CD14-positive monocyte (primary cell): ENCODE data around the gene CLECL1. TPM values are rescaled to one million over a fixed set of nuclear protein-coding genes. Genes with fewer than 3 reads are reported as not detected.
A peak's percentile ranks its signal among the peaks of the same experiment; 100 is the strongest.

Experiments
- DNase-seq, 3 donors: peaks; one replicate each; pipeline ENCODE4 v3.0.0-alpha.2; 2011 to 2022
- H2AFZ ChIP-seq: 2 replicates; pipeline ENCODE4 v1.6.0; 2012; ENCODE audit warnings: mild to moderate bottlenecking, low read depth, low read length, inconsistent platforms; ENCODE audit not compliant: insufficient read depth, poor library complexity, severe bottlenecking
- H3K27ac ChIP-seq, 2 donors: 1 replicate in 1 of 2; 2 replicates in 1 of 2; pipeline ENCODE4 v1.5.1; 2012 to 2013; ENCODE audit warnings: low read length in 2 of 2, control low read depth in 1 of 2, inconsistent platforms in 1 of 2, low read depth in 1 of 2, mild to moderate bottlenecking in 1 of 2
- H3K27me3 ChIP-seq, 2 donors: one replicate each; pipeline versions ENCODE4 v1.6.0 to v1.6.1; 2011 to 2013; ENCODE audit warnings: low read length in 2 of 2; ENCODE audit not compliant: control insufficient read depth in 2 of 2, insufficient read depth in 2 of 2
- H3K36me3 ChIP-seq, 2 donors: replicated peaks in 1 of 2; 1 replicate in 1 of 2; 2 replicates in 1 of 2; pipeline versions ENCODE4 v1.5.1 to v1.6.1; 2012 to 2013; ENCODE audit warnings: low read length in 2 of 2, control low read depth in 1 of 2, inconsistent platforms in 1 of 2, mild to moderate bottlenecking in 1 of 2; ENCODE audit not compliant: insufficient read depth in 2 of 2, control insufficient read depth in 1 of 2
- H3K4me1 ChIP-seq, 2 donors: 1 replicate in 1 of 2; 2 replicates in 1 of 2; pipeline versions ENCODE4 v1.5.1 to v1.6.1; 2012 to 2013; ENCODE audit warnings: low read length in 2 of 2, control low read depth in 1 of 2, inconsistent platforms in 1 of 2, mild to moderate bottlenecking in 1 of 2, moderate library complexity in 1 of 2; ENCODE audit not compliant: insufficient read depth in 2 of 2, control insufficient read depth in 1 of 2
- H3K4me2 ChIP-seq: replicated peaks from 2 replicates; pipeline ENCODE3; 2012; ENCODE audit warnings: low read length, moderate library complexity, mild to moderate bottlenecking; ENCODE audit not compliant: poor library complexity, severe bottlenecking; ENCODE audit errors: extremely low read depth
- H3K4me3 ChIP-seq, 3 experiments: fragments of 200-600 bp in 1 of 3; sonication (generic) in 1 of 3; replicated peaks in 1 of 3; 1 replicate in 2 of 3; 2 replicates in 1 of 3; pipeline ENCODE4 v1.5.1; 2011 to 2013; ENCODE audit warnings: low read length in 3 of 3, mild to moderate bottlenecking in 3 of 3, control low read depth in 2 of 3, low read depth in 2 of 3, inconsistent platforms in 1 of 3, moderate library complexity in 1 of 3
- H3K79me2 ChIP-seq: 2 replicates; pipeline ENCODE4 v1.6.0; 2012; ENCODE audit warnings: mild to moderate bottlenecking, control low read depth, inconsistent platforms, low read length, moderate library complexity; ENCODE audit not compliant: insufficient read depth
- H3K9ac ChIP-seq: 2 replicates; pipeline ENCODE4 v1.6.0; 2017; ENCODE audit warnings: low read length, mild to moderate bottlenecking; ENCODE audit not compliant: insufficient read depth, poor library complexity, severe bottlenecking
- H3K9me3 ChIP-seq, 2 donors: replicated peaks in 1 of 2; 1 replicate in 1 of 2; 2 replicates in 1 of 2; pipeline versions ENCODE4 v1.5.1 to v1.6.1; 2012 to 2013; ENCODE audit warnings: low read length in 2 of 2, control low read depth in 1 of 2; ENCODE audit not compliant: control insufficient read depth in 1 of 2, insufficient read depth in 1 of 2
- H4K20me1 ChIP-seq: 2 replicates; pipeline ENCODE4 v1.6.0; 2012; ENCODE audit warnings: mild to moderate bottlenecking, low read length, control low read depth, moderate library complexity; ENCODE audit not compliant: insufficient read depth
- H3K27ac Mint-ChIP-seq, 7 donors: one replicate each; pipeline ENCODE4 v1.8.0; 2020; ENCODE audit warnings: mild to moderate bottlenecking in 7 of 7, mixed read lengths in 7 of 7, moderate library complexity in 6 of 7, inconsistent platforms in 2 of 7
- H3K27me3 Mint-ChIP-seq, 3 donors: one replicate each; pipeline ENCODE4 v1.8.0; 2021 to 2022; ENCODE audit warnings: low read depth in 3 of 3, mild to moderate bottlenecking in 3 of 3, mixed read lengths in 3 of 3, moderate library complexity in 3 of 3, inconsistent platforms in 1 of 3
- H3K36me3 Mint-ChIP-seq, 2 donors: one replicate each; pipeline ENCODE4 v1.8.0; 2020; ENCODE audit warnings: mixed read lengths in 2 of 2, inconsistent platforms in 1 of 2, mild to moderate bottlenecking in 1 of 2
- H3K4me1 Mint-ChIP-seq: one replicate; pipeline ENCODE4 v1.8.0; 2020; ENCODE audit warnings: mild to moderate bottlenecking, mixed read lengths
- H3K4me3 Mint-ChIP-seq, 2 donors: one replicate each; pipeline ENCODE4 v1.8.0; 2020; ENCODE audit warnings: mild to moderate bottlenecking in 2 of 2, mixed read lengths in 2 of 2, moderate library complexity in 1 of 2
- H3K9me3 Mint-ChIP-seq, 7 donors: one replicate each; pipeline ENCODE4 v1.8.0; 2020 to 2022; ENCODE audit warnings: mixed read lengths in 7 of 7, mild to moderate bottlenecking in 6 of 7, moderate library complexity in 6 of 7, inconsistent platforms in 2 of 7
- WGBS: methylation state at CpG from one replicate; pipeline ENCODE4 v1.1.5; 2013; ENCODE audit warnings: missing lambda C conversion rate; ENCODE audit not compliant: insufficient coverage; 5-methylcytosine and 5-hydroxymethylcytosine counted together
- intact Hi-C, 2 donors: fragments of 100-400 bp; cut with micrococcal nuclease; formaldehyde crosslinking; loops; one replicate each; pipeline versions ENCODE4 v1.15.0 to v1.15.1; 2023
- polyA plus RNA-seq, 3 donors: library from polyadenylated mRNA; depleted of rRNA in 1 of 3; unstranded in 2 of 3; stranded (reverse) in 1 of 3; fragments of 300-500 nt in 2 of 3; fragments of >200 nt in 1 of 3; fragmentation: Illumina TruSeq in 2 of 3; gene quantifications; 1 replicate in 2 of 3; 2 replicates in 1 of 3; pipeline ENCODE4 v1.2.3, GENCODE V29; 2012 to 2021
- TF ChIP-seq, protein P1 (sequence below): fragments of 200-600 bp; IDR thresholded peaks from one replicate; pipeline ENCODE4 v1.8.0; 2022; ENCODE audit warnings: antibody characterized with exemption, mild to moderate bottlenecking

The CLECL1 gene
- polyA plus RNA-seq, 3 donors: 7.6 to 20.6 (median 11.4) TPM

- no peak overlapping the region for H3K4me2 ChIP-seq
- no peak overlapping the region for H3K9ac ChIP-seq
- TF ChIP-seq, protein P1, sequence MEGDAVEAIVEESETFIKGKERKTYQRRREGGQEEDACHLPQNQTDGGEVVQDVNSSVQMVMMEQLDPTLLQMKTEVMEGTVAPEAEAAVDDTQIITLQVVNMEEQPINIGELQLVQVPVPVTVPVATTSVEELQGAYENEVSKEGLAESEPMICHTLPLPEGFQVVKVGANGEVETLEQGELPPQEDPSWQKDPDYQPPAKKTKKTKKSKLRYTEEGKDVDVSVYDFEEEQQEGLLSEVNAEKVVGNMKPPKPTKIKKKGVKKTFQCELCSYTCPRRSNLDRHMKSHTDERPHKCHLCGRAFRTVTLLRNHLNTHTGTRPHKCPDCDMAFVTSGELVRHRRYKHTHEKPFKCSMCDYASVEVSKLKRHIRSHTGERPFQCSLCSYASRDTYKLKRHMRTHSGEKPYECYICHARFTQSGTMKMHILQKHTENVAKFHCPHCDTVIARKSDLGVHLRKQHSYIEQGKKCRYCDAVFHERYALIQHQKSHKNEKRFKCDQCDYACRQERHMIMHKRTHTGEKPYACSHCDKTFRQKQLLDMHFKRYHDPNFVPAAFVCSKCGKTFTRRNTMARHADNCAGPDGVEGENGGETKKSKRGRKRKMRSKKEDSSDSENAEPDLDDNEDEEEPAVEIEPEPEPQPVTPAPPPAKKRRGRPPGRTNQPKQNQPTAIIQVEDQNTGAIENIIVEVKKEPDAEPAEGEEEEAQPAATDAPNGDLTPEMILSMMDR: no peak
- H2AFZ ChIP-seq: peak overlapping the region; percentile 24
- intact Hi-C loops: no loop called here
- H3K9me3 ChIP-seq: no peaks in the 10 kb centered on the region
- no peaks in the 10 kb centered on the region for H3K9me3 Mint-ChIP-seq
- H3K36me3 ChIP-seq: no peaks in the 10 kb centered on the region
- H4K20me1 ChIP-seq: no peaks in the 10 kb centered on the region
- H3K4me3 Mint-ChIP-seq: no peak overlapping the region
- peaks cover 56% of the 10 kb centered on the region for H3K79me2 ChIP-seq
- no peaks in the 10 kb centered on the region for H3K36me3 Mint-ChIP-seq
- H3K4me1 ChIP-seq: peaks cover 38 to 55% of the 10 kb centered on the region in 2 donors
- no CpG with 5 or more reads among the region's 3 CpGs for WGBS
- no peak for DNase-seq
- H3K27me3 ChIP-seq: no peaks in the 10 kb centered on the region
- no peak overlapping the region for H3K27ac Mint-ChIP-seq
- H3K4me1 Mint-ChIP-seq: peaks cover 36% of the 10 kb centered on the region
- no peaks in the 10 kb centered on the region for H3K27me3 Mint-ChIP-seq
- no peak overlapping the region for H3K27ac ChIP-seq
- H3K4me3 ChIP-seq: peak overlapping the region in 1 of 3 experiments; percentile 72
Observed at GRCh38 chr12:9730011-9730410, 2.9 kb downstream of the CLECL1 start.

GRCh38 chr12:9729082-9729481, 3.8 kb downstream of the CLECL1 start:
- no peak overlapping the region for H3K4me3 Mint-ChIP-seq
- no peaks in the 10 kb centered on the region for H3K36me3 Mint-ChIP-seq
- intact Hi-C loops: no loop called here
- no peaks in the 10 kb centered on the region for H3K9me3 Mint-ChIP-seq
- Histone ChIP-seq H3K79me2 (peaks cover 59% of the 10 kb centered on the region), H2AFZ (no peak overlapping the region), H3K9me3 (no peaks in the 10 kb centered on the region), H3K4me1 (peaks cover 35 to 54% of the 10 kb centered on the region in 2 donors), H3K27me3 (no peaks in the 10 kb centered on the region), H3K4me3 (no peak overlapping the region), H4K20me1 (no peaks in the 10 kb centered on the region), H3K9ac (no peak overlapping the region), H3K36me3 (no peaks in the 10 kb centered on the region), H3K4me2 (no peak overlapping the region), H3K27ac (no peak overlapping the region)
- TF ChIP-seq, protein P1: no peak
- no peak for DNase-seq
- H3K27ac Mint-ChIP-seq: no peak overlapping the region
- peaks cover 32% of the 10 kb centered on the region for H3K4me1 Mint-ChIP-seq
- H3K27me3 Mint-ChIP-seq: no peaks in the 10 kb centered on the region
